Stomach (tissue), 9 donors: ENCODE results near the gene PRLH. TPM values are rescaled to one million over a fixed set of nuclear protein-coding genes. Genes with fewer than 3 reads are reported as not detected.

ENCODE experiments used
- DNase-seq, 2 donors: peaks; one replicate each; pipeline versions ENCODE4 v3.0.0 to v3.0.0-alpha.2; 2013 to 2019
- H3K27ac ChIP-seq, 5 donors: fragments of 200-600 bp in 4 of 5; sonication (generic) in 4 of 5; one replicate each; pipeline ENCODE4 v1.5.1; 2013 to 2019; ENCODE audit warnings: mild to moderate bottlenecking in 1 of 5, moderate library complexity in 1 of 5
- H3K27me3 ChIP-seq, 3 donors: fragments of 200-600 bp; sonication (generic); one replicate each; pipeline ENCODE4 v1.5.1; 2017 to 2019; ENCODE audit warnings: mixed run types in 1 of 3
- H3K36me3 ChIP-seq, 4 donors: fragments of 200-600 bp; sonication (generic); 1 replicate in 3 of 4; 2 replicates in 1 of 4; pipeline ENCODE4 v1.5.1; 2016 to 2019
- H3K4me1 ChIP-seq, 4 donors: fragments of 200-600 bp; sonication (generic); one replicate each; pipeline ENCODE4 v1.5.1; 2016 to 2019
- H3K4me3 ChIP-seq, 4 donors: fragments of 200-600 bp; sonication (generic) in 3 of 4; one replicate each; pipeline ENCODE4 v1.5.1; 2016 to 2019; ENCODE audit warnings: mild to moderate bottlenecking in 1 of 4
- H3K9me3 ChIP-seq, 4 donors: fragments of 200-600 bp; sonication (generic); one replicate each; pipeline ENCODE4 v1.5.1; 2016 to 2019
- CTCF ChIP-seq, 7 experiments: fragments of 450-650 bp in 4 of 7; fragments of 200-600 bp in 3 of 7; sonication (generic) in 3 of 7; IDR thresholded peaks; one replicate each; pipeline ENCODE4 v1.5.1; 2016 to 2019; ENCODE audit warnings: antibody characterized with exemption in 7 of 7, control low read depth in 2 of 7, mild to moderate bottlenecking in 1 of 7
- EP300 ChIP-seq: sonication (generic); formaldehyde crosslinking; IDR thresholded peaks from one replicate; pipeline ENCODE4 v1.6.1; 2017; ENCODE audit warnings: antibody characterized with exemption
- POLR2A ChIP-seq, 4 donors: fragments of 450-650 bp; IDR thresholded peaks; one replicate each; pipeline ENCODE4 v1.6.1; 2016; ENCODE audit warnings: antibody characterized with exemption in 4 of 4, control low read depth in 2 of 4, mild to moderate bottlenecking in 1 of 4, moderate library complexity in 1 of 4
- POLR2AphosphoS5 ChIP-seq, 3 donors: sonication (generic); formaldehyde crosslinking; IDR thresholded peaks; one replicate each; pipeline ENCODE4 v1.6.1; 2016; ENCODE audit warnings: antibody characterized with exemption in 3 of 3
- WGBS, 5 donors: extraction: QIAGEN DNeasy Blood & Tissue Kit in 3 of 5; methylation state at CpG; one replicate each; pipeline versions ENCODE4 v1.1.5 to v1.1.7; 2013 to 2018; 5-methylcytosine and 5-hydroxymethylcytosine counted together
- intact Hi-C: fragments of 100-400 bp; cut with DNase I; formaldehyde crosslinking; loops from one replicate; pipeline ENCODE4 v1.15.1; 2023; ENCODE audit warnings: low total_unique reads
- polyA plus RNA-seq, 3 donors: library from polyadenylated mRNA; stranded (reverse); fragments of 200-250 nt; gene quantifications; one replicate each; pipeline ENCODE4 v1.2.3, GENCODE V29; 2013
- total RNA-seq, 5 donors: library from RNA; depleted of rRNA; stranded (reverse); fragments of >200 nt; gene quantifications; one replicate each; pipeline versions ENCODE4 v1.1.0 to v1.2.3, GENCODE V29; 2014 to 2016
- donor health status: healthy with polysubstance abuse.
- donor health status: Bipolar disorder and iron deficiency.
- donor health status: healthy.

Gene PRLH
- total and polyA plus RNA-seq, 8 donors = not detected

GRCh38 chr2:237612527-237613357 is 46.4 kb downstream of the PRLH start:
- Histone ChIP-seq H3K4me1 (peaks cover 0 to 35% (median 26%) of the 10 kb centered on the region in 4 donors), H3K9me3 (no peaks in the 10 kb centered on the region), H3K36me3 (no peaks in the 10 kb centered on the region), H3K4me3 (no peak overlapping the region), H3K27ac (no peak overlapping the region), H3K27me3 (no peaks in the 10 kb centered on the region)
- 92 to 98% (median 95%) methylated on average over 9 to 10 of the region's 10 CpGs for WGBS, 5 donors
- intact Hi-C loops = no loop called here
- DNase-seq = no peak
- TF ChIP-seq POLR2A (IDR thresholded peaks at IDR 0.05) = no peak
- TF ChIP-seq CTCF (IDR thresholded peaks at IDR 0.05) = no peak
- TF ChIP-seq EP300 = no peak
- no peak for TF ChIP-seq POLR2AphosphoS5 (IDR thresholded peaks at IDR 0.05)

DNA sequence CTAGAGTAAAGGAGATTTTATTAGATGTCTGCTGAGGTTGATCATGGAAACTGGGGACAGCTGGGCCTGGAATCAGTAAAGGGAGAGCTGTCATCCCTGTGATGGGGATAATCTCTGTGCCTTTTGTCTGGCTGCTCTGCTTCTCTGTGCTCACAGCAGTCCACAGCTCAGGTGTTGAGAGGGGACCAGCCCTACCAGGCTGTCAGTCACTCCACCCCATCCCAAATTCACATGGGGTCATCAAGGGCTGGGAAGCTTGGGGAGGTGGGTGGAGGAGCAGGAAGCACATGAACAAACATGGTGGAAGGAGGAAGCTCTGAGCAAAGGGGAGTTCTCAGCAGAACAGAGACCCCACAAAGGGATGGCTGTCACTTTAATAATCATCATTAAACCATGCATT is 47.3 kb downstream of the PRLH start:
- no peak overlapping the region for H3K27ac ChIP-seq
- DNase-seq = no peak

GRCh38 chr2:237614151-237614720 is 47.9 kb downstream of the PRLH start:
- no peak for TF ChIP-seq EP300
- no peak for TF ChIP-seq POLR2A (IDR thresholded peaks at IDR 0.05)
- no peak for TF ChIP-seq POLR2AphosphoS5 (IDR thresholded peaks at IDR 0.05)
- TF ChIP-seq CTCF (IDR thresholded peaks at IDR 0.05) = no peak
- intact Hi-C loops = no loop called here
- Histone ChIP-seq H3K9me3 (no peaks in the 10 kb centered on the region), H3K27ac (no peak overlapping the region), H3K27me3 (no peaks in the 10 kb centered on the region), H3K4me3 (no peak overlapping the region), H3K36me3 (no peaks in the 10 kb centered on the region), H3K4me1 (peaks cover 0 to 35% (median 26%) of the 10 kb centered on the region in 4 donors)
- peak in 1 of 2 donors; percentile 45 for DNase-seq
- WGBS, 5 donors = 72 to 79% (median 73%) methylated on average over 9 of the region's 9 CpGs

More for the DNA sequence above, 47.3 kb downstream of the PRLH start:
- Histone ChIP-seq H3K4me1 (peaks cover 0 to 35% (median 26%) of the 10 kb centered on the region in 4 donors), H3K36me3 (no peaks in the 10 kb centered on the region), H3K9me3 (no peaks in the 10 kb centered on the region), H3K4me3 (no peak overlapping the region), H3K27me3 (no peaks in the 10 kb centered on the region)
- TF ChIP-seq POLR2AphosphoS5 (IDR thresholded peaks at IDR 0.05) = no peak
- no peak for TF ChIP-seq CTCF (IDR thresholded peaks at IDR 0.05)
- no peak for TF ChIP-seq POLR2A (IDR thresholded peaks at IDR 0.05)
- no peak for TF ChIP-seq EP300
- intact Hi-C loops = no loop called here

- WGBS, 5 donors = 57 to 66% (median 62%) methylated on average over 4 of the region's 4 CpGs
- TF ChIP-seq EP300 (no peak), CTCF (IDR thresholded peaks at IDR 0.05) (no peak), POLR2A (IDR thresholded peaks at IDR 0.05) (no peak), POLR2AphosphoS5 (IDR thresholded peaks at IDR 0.05) (no peak)
- Histone ChIP-seq H3K4me3 (no peak overlapping the region), H3K4me1 (peaks cover 0 to 35% (median 26%) of the 10 kb centered on the region in 4 donors), H3K36me3 (no peaks in the 10 kb centered on the region), H3K27me3 (no peaks in the 10 kb centered on the region), H3K9me3 (no peaks in the 10 kb centered on the region), H3K27ac (peak overlapping the region in 4 of 5 donors; percentile 51 to 80 (median 66))
- intact Hi-C loops = no loop called here
- DNase-seq = no peak
Measured at GRCh38 chr2:237615631-237616249, 49.4 kb downstream of the PRLH start.
